Fibroblast of the aortic adventitia (primary cell): ENCODE measurements around the gene GPX2. TPM values are rescaled to one million over a fixed set of nuclear protein-coding genes. Genes with fewer than 3 reads are reported as not detected.

Experiments used
- DNase-seq: peaks from one replicate; pipeline ENCODE4 v3.0.0-alpha.2; 2010; ENCODE audit warnings: low read depth
- H3K4me3 ChIP-seq: 2 replicates; pipeline ENCODE4 v1.5.1; 2011; ENCODE audit warnings: low read depth, mild to moderate bottlenecking, control low read depth, low read length, moderate library complexity
- CTCF ChIP-seq: IDR thresholded peaks from 2 replicates; pipeline ENCODE4 v1.5.1; 2011; ENCODE audit warnings: mild to moderate bottlenecking, low read length, control low read depth, inconsistent platforms; ENCODE audit not compliant: insufficient read depth
- total RNA-seq: library from RNA; depleted of rRNA; stranded (reverse); fragments of >200 nt; gene quantifications from 2 replicates; pipeline ENCODE4 v1.2.3, GENCODE V29; 2012; ENCODE audit warnings: low replicate concordance

Gene GPX2
- total RNA-seq, 1 donor = not detected

- TF ChIP-seq CTCF = no peak
- H3K4me3 ChIP-seq = no peak overlapping the region
- no peak for DNase-seq
These were observed 1.5 kb upstream of the GPX2 start for GRCh38 chr14:64944041-64944440.

- no peak for DNase-seq
- no peak overlapping the region for H3K4me3 ChIP-seq
- no peak for TF ChIP-seq CTCF
These were observed 1.0 kb upstream of the GPX2 start for GRCh38 chr14:64943556-64943955.

GRCh38 chr14:64940336-64940910 is 2.1 kb downstream of the GPX2 start:
- no peak for DNase-seq
- H3K4me3 ChIP-seq = no peak overlapping the region
- no peak for TF ChIP-seq CTCF

GRCh38 chr14:64939817-64940190 is 2.7 kb downstream of the GPX2 start:
- H3K4me3 ChIP-seq = no peak overlapping the region
- no peak for TF ChIP-seq CTCF
- DNase-seq = no peak

GRCh38 chr14:64938972-64939816 is 3.4 kb downstream of the GPX2 start:
- no peak overlapping the region for H3K4me3 ChIP-seq
- no peak for DNase-seq
- no peak for TF ChIP-seq CTCF

GRCh38 chr14:64937821-64938193 is 4.7 kb downstream of the GPX2 start:
- peak; percentile 22 for DNase-seq

More at GRCh38 chr14:64937821-64938193, 4.7 kb downstream of the GPX2 start:
- TF ChIP-seq CTCF = peak; percentile 24
- H3K4me3 ChIP-seq = no peak overlapping the region
